Fibroblast of lung (primary cell): ENCODE data around the gene GEMIN5.

Source experiments
- CTCF ChIP-seq, 2 donors: IDR thresholded peaks in 1 of 2; conservative IDR thresholded peaks in 1 of 2; 1 replicate in 1 of 2; 2 replicates in 1 of 2; pipeline ENCODE4 v1.5.1; 2011 to 2012; ENCODE audit warnings: low read length in 2 of 2, control low read depth in 1 of 2, inconsistent platforms in 1 of 2, low read depth in 1 of 2, mild to moderate bottlenecking in 1 of 2
- EZH2 ChIP-seq: IDR thresholded peaks from 2 replicates; pipeline ENCODE4 v1.5.1; 2012; ENCODE audit warnings: low read length, control low read depth, mild to moderate bottlenecking; ENCODE audit errors: missing control alignments

GRCh38 chr5:154842689-154843530 is 95.1 kb downstream of the GEMIN5 start:
- TF ChIP-seq CTCF (conservative IDR thresholded peaks at IDR 0.05 in 1 of 2, IDR thresholded peaks at IDR 0.05 in 1 of 2; ENCODE audit: low read depth in 1 of 2, low read length in 2 of 2), result no peak
- no peak for TF ChIP-seq EZH2
